Measurements from ENCODE around the gene FTCD. TPM values are rescaled to one million over a fixed set of nuclear protein-coding genes. Genes with fewer than 3 reads are reported as not detected.
A peak's percentile ranks its signal among the peaks of the same experiment; 100 is the strongest.

Gene FTCD
- total RNA-seq, 1 donor from 2014 or later, result 0.85 TPM

GRCh38 chr21:46145840-46146691 is 9.3 kb downstream of the FTCD start:
- H3K9me3 ChIP-seq, result no peaks in the 10 kb centered on the region
- no peak overlapping the region for H3K27ac ChIP-seq
- H3K4me1 ChIP-seq, result no peaks in the 10 kb centered on the region
- H3K36me3 ChIP-seq, result no peaks in the 10 kb centered on the region
- H3K4me3 ChIP-seq, result no peak overlapping the region
- DNase-seq (ENCODE audit: low spot score in 2 of 2), result peak in 1 of 2 donors; percentile 51
- intact Hi-C loops (cut with DNase I), result loop anchor here (10.0 kb wide), 1 partner anchor 179 kb away; the partner anchor contains the start of genes C21orf58 and PCNT
- H3K27me3 ChIP-seq, result no peaks in the 10 kb centered on the region
- no peak for TF ChIP-seq CTCF (IDR thresholded peaks at IDR 0.05)

GRCh38 chr21:46145159-46145839 is 10.1 kb downstream of the FTCD start:
- no peak overlapping the region for H3K4me3 ChIP-seq
- no peak for DNase-seq (ENCODE audit: low spot score in 2 of 2)
- no peaks in the 10 kb centered on the region for H3K9me3 ChIP-seq
- H3K27me3 ChIP-seq, result no peaks in the 10 kb centered on the region
- intact Hi-C loops (cut with DNase I), result loop anchor here (10.0 kb wide), 1 partner anchor 180 kb away; the partner anchor contains the start of genes C21orf58 and PCNT
- no peak overlapping the region for H3K27ac ChIP-seq
- H3K36me3 ChIP-seq, result no peaks in the 10 kb centered on the region
- H3K4me1 ChIP-seq, result no peaks in the 10 kb centered on the region
- TF ChIP-seq CTCF (IDR thresholded peaks at IDR 0.05), result no peak

GRCh38 chr21:46144464-46145070 is 10.8 kb downstream of the FTCD start:
- Histone ChIP-seq H3K4me3 (no peak overlapping the region), H3K27ac (no peak overlapping the region), H3K27me3 (no peaks in the 10 kb centered on the region), H3K36me3 (no peaks in the 10 kb centered on the region), H3K4me1 (no peaks in the 10 kb centered on the region), H3K9me3 (no peaks in the 10 kb centered on the region)
- intact Hi-C loops (cut with DNase I), result loop anchor here (10.0 kb wide), 1 partner anchor 180 kb away; the partner anchor contains the start of genes C21orf58 and PCNT
- no peak for TF ChIP-seq CTCF (IDR thresholded peaks at IDR 0.05)
- no peak for DNase-seq (ENCODE audit: low spot score in 2 of 2)

GRCh38 chr21:46142582-46143473 is 12.6 kb downstream of the FTCD start:
- H3K27ac ChIP-seq, result no peak overlapping the region
- DNase-seq (ENCODE audit: low spot score in 2 of 2), result no peak
- no peaks in the 10 kb centered on the region for H3K4me1 ChIP-seq
- no peaks in the 10 kb centered on the region for H3K36me3 ChIP-seq
- intact Hi-C loops (cut with DNase I), result loop anchor here (10.0 kb wide), 1 partner anchor 182 kb away; the partner anchor contains the start of genes C21orf58 and PCNT
- H3K27me3 ChIP-seq, result no peaks in the 10 kb centered on the region
- no peak for TF ChIP-seq CTCF (IDR thresholded peaks at IDR 0.05)
- H3K9me3 ChIP-seq, result no peaks in the 10 kb centered on the region
- H3K4me3 ChIP-seq, result no peak overlapping the region
